HepG2 (cell line): Measurements from ENCODE around the gene NUBP2. TPM values are rescaled to one million over a fixed set of nuclear protein-coding genes. Genes with fewer than 3 reads are reported as not detected.

Experiments used
- CREB3 ChIP-seq: sonication (generic); formaldehyde crosslinking; IDR thresholded peaks from 2 replicates; pipeline ENCODE4 v1.5.0; 2020; ENCODE audit warnings: missing genetic modification reagents
- HMG20B ChIP-seq: conservative IDR thresholded peaks from 2 replicates; pipeline ENCODE4 v1.6.1; 2016; ENCODE audit warnings: missing genetic modification reagents, missing compliant biosample characterization
- ISX ChIP-seq: sonication (generic); formaldehyde crosslinking; conservative IDR thresholded peaks from 2 replicates; pipeline ENCODE4 v1.5.0; 2020; ENCODE audit warnings: missing genetic modification reagents
- KDM3A ChIP-seq: IDR thresholded peaks from 2 replicates; pipeline ENCODE4 v1.6.1; 2018; ENCODE audit warnings: low read depth, missing compliant biosample characterization
- KLF12 ChIP-seq: sonication (generic); formaldehyde crosslinking; IDR thresholded peaks from 2 replicates; pipeline ENCODE4 v1.4.0; 2020; ENCODE audit warnings: missing genetic modification reagents, borderline replicate concordance
- MLX ChIP-seq: IDR thresholded peaks from 2 replicates; pipeline ENCODE4 v1.6.1; 2016
- NONO ChIP-seq, 2 experiments: fragments of 450-650 bp in 1 of 2; sonication (generic) in 1 of 2; formaldehyde crosslinking in 1 of 2; IDR thresholded peaks in 1 of 2; conservative IDR thresholded peaks in 1 of 2; 2 replicates each; pipeline versions ENCODE4 v1.6.1 to v1.8.0; 2017 to 2022; ENCODE audit warnings: mild to moderate bottlenecking in 1 of 2, missing genetic modification reagents in 1 of 2, moderate library complexity in 1 of 2
- PATZ1 ChIP-seq: sonication (generic); formaldehyde crosslinking; IDR thresholded peaks from 2 replicates; pipeline ENCODE4 v1.4.0; 2020; ENCODE audit warnings: missing genetic modification reagents
- POLR2AphosphoS2 ChIP-seq: IDR thresholded peaks from 2 replicates; pipeline ENCODE4 v1.6.1; 2011; ENCODE audit warnings: low read depth, low read length, improper control_type of control experiment
- TBX2 ChIP-seq: sonication (generic); formaldehyde crosslinking; IDR thresholded peaks from 2 replicates; pipeline ENCODE4 v1.5.0; 2020; ENCODE audit warnings: missing genetic modification reagents, mild to moderate bottlenecking, borderline replicate concordance
- UBTF ChIP-seq: sonication (generic); formaldehyde crosslinking; IDR thresholded peaks from 2 replicates; pipeline ENCODE4 v1.4.0; 2020; ENCODE audit warnings: mild to moderate bottlenecking, missing genetic modification reagents
- ZBTB43 ChIP-seq: sonication (generic); formaldehyde crosslinking; conservative IDR thresholded peaks from 2 replicates; pipeline ENCODE4 v1.4.0; 2020; ENCODE audit warnings: missing genetic modification reagents
- ZMAT3 ChIP-seq: sonication (generic); formaldehyde crosslinking; conservative IDR thresholded peaks from 2 replicates; pipeline ENCODE4 v1.7.0; 2021; ENCODE audit warnings: missing genetic modification reagents
- ZNF276 ChIP-seq: sonication (generic); formaldehyde crosslinking; IDR thresholded peaks from 2 replicates; pipeline ENCODE4 v1.4.0; 2020; ENCODE audit warnings: mild to moderate bottlenecking, low read depth, missing genetic modification reagents
- ZNF33B ChIP-seq: sonication (generic); formaldehyde crosslinking; IDR thresholded peaks from 2 replicates; pipeline ENCODE4 v1.5.1; 2020; ENCODE audit warnings: mild to moderate bottlenecking, missing genetic modification reagents
- ZNF687 ChIP-seq: sonication (generic); formaldehyde crosslinking; IDR thresholded peaks from 2 replicates; pipeline ENCODE4 v1.5.1; 2020; ENCODE audit warnings: mild to moderate bottlenecking, missing genetic modification reagents, moderate library complexity
- polyA plus RNA-seq, 8 experiments: library from polyadenylated mRNA; depleted of rRNA in 3 of 8; stranded (reverse) in 7 of 8; unstranded in 1 of 8; fragments of >200 nt; fragmentation: Illumina TruSeq in 4 of 8; extraction: Trizol in 4 of 8; gene quantifications; 2 replicates each; pipeline versions ENCODE4 v1.2.1 to v1.2.3, GENCODE V29; 2011 to 2016; ENCODE audit warnings: low read depth in 4 of 8, missing spikeins in 1 of 8, mixed read lengths in 1 of 8; ENCODE audit not compliant: insufficient read depth in 1 of 8
- total RNA-seq, 5 experiments: library from RNA; depleted of rRNA; stranded (reverse); fragments of >200 nt; fragmentation: Illumina TruSeq; extraction: Trizol; gene quantifications; 2 replicates each; pipeline ENCODE4 v1.2.3, GENCODE V29; 2016; ENCODE audit warnings: low read depth in 1 of 5

The NUBP2 gene
- total and polyA plus RNA-seq, 2 of the 13 experiments (the other 11 are each of a cell fraction or from before 2014, with no cell fraction given): 25.7 to 61.5 TPM

- TF ChIP-seq PATZ1 (CRISPR knock-in tag) (peak; percentile 52), ZBTB43 (CRISPR knock-in tag) (no peak), ZNF276 (CRISPR knock-in tag) (no peak), KDM3A (CRISPR knock-in tag) (no peak), MLX (CRISPR knock-in tag) (no peak), ISX (no peak), POLR2AphosphoS2 (no peak), ZNF33B (CRISPR knock-in tag) (no peak), ZMAT3 (no peak; the same call in 1 of the 2 replicates), TBX2 (CRISPR knock-in tag) (peak; percentile 41; the same call in 1 of the 2 replicates), UBTF (CRISPR knock-in tag) (peak; percentile 52), CREB3 (CRISPR knock-in tag) (no peak), KLF12 (no peak), ZNF687 (CRISPR knock-in tag) (peak; percentile 53), HMG20B (CRISPR knock-in tag) (no peak), NONO (IDR thresholded peaks at IDR 0.05) (no peak), NONO (CRISPR knock-in tag; conservative IDR thresholded peaks at IDR 0.05) (no peak)
Measured at GRCh38 chr16:1823821-1824220, 41.1 kb downstream of the NUBP2 start (continued).
